HG02870 (cell line): ENCODE data around the gene FIGLA.

Experiments
- ATAC-seq: cut with Tn5 transposase; IDR thresholded peaks from one replicate; pipeline ENCODE4 v1.9.1; 2021; ENCODE audit warnings: mild to moderate bottlenecking, moderate library complexity; ENCODE audit not compliant: unreplicated experiment

Gene FIGLA

DNA sequence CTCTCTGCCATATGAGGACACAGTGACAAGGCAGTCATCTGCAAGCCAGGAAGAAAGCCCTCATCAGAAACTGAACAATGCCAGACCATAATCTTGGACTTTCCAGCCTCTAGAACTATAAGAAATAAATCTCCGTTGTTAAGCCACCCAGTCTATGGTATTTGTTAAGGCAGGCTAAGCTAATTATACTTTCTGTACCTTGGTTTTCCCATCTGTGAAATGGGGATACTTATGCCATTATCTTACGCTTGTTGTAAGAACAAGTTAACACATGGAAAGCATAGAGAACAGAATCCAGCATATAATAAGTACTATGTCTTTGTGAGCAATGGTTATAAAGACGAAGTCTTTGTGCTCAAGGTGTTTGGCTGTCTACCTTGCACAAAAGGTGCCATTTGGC lies 14.2 kb downstream of the FIGLA start:
- no peak for ATAC-seq

DNA sequence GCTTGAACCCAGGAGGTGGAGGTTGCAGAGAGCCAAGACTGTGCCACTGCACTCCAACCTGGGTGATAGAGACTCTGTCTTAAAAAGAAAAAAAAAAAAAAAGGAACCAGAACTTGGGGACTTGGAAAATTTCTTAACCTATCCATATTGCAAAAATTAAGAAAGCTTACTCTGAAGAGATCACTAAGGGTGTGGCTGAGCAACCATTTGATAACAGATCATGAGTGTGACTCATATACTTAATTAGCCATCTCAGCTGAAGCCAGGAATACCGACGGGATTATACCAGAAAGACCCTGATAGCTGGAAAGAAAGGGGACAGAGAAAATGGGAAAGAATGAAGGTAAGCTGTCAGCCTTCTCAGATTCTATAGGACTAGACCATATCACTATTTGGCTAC lies 15.3 kb downstream of the FIGLA start:
- no peak for ATAC-seq

DNA sequence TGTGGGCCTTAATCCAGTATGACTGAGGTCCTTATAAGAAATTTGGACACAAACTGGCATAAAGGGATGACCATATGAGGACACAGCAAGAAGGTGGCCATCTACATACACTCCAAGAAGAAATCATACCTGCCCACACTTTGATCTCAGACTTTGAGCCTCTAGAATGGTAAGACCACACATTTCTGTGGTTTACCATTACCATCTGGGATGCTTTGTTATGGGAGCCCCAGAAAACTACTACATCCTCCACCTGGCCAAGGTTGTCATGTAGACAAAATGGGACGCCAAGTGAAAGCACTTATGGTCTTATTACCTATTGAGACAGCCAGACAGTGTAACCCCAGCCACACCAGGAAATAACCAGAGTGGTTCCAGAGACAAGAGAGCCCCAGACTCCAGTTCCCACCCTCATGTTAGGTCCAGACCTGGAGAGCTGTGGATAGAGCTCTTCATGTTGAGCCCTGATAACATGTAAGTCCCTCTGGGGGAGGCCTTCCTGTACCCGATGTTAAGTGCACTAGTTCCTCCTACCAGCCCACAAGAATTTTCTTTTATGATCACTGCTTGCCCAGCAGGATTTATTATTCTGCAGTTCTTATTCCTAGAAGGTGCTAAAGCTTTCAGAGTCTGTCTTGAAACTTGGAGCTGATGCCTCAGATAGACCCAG lies 17.8 kb downstream of the FIGLA start:
- ATAC-seq, result no peak

DNA sequence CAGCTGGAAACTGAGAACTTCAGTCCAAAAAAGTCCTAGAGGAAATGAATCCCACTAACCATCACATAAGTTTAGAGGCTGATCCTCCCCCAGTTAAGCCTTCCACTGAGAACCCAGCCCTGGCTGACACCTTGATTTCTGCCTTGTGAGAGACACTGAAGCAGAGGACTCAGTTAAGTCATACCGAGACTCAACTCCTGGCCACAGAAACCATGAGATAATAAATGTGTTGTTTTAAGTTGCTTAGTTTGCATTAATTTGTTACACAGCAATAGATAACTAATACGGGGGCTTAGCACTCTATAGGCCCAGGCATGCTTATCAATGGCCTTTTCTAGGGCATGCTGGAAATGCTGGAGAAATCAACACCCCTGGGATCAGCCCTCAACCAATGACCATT lies 19.0 kb downstream of the FIGLA start:
- ATAC-seq, result no peak

DNA sequence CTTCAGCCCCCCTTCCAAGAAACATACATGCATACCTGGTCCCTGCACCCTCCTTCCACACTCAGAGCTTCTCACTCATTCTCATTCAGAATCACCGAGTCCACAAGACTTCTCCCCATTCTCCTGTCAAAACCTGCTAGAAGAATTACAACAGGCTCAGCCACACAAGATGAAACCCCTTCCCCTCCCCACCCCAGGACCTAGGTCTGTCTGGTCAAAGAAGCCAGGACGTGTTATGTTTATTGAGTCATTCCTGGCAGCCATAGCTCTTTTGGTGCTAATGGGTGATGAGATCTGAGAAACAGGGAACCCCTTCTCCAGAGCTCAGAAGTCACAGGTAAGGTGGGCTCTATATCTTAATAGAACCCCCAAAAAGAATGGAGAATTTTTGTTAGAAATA lies 21.0 kb downstream of the FIGLA start:
- no peak for ATAC-seq

DNA sequence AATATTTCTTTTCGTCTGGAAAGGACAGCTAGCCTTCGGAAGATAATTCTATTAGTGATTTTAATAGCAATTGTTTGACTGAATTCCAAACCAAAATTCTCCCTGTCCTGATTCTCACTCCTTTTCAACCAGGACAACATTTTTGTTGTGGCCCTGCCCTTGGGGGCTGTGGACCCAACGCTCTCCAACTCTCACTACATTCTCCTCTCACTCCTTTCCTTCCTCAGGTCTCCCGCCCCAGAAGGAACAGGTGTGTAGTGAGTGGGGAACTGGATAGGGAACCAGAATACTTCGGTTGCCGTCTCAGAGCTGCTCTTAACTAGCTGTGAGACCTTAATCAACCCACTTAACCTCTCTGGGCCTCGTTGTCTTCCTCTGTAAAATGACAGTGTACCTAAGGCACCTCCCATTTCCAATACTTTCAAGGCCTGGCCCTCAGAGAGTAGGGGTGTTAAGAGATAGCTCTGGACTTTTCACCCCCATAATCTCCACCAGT lies 21.8 kb downstream of the FIGLA start:
- no peak for ATAC-seq

DNA sequence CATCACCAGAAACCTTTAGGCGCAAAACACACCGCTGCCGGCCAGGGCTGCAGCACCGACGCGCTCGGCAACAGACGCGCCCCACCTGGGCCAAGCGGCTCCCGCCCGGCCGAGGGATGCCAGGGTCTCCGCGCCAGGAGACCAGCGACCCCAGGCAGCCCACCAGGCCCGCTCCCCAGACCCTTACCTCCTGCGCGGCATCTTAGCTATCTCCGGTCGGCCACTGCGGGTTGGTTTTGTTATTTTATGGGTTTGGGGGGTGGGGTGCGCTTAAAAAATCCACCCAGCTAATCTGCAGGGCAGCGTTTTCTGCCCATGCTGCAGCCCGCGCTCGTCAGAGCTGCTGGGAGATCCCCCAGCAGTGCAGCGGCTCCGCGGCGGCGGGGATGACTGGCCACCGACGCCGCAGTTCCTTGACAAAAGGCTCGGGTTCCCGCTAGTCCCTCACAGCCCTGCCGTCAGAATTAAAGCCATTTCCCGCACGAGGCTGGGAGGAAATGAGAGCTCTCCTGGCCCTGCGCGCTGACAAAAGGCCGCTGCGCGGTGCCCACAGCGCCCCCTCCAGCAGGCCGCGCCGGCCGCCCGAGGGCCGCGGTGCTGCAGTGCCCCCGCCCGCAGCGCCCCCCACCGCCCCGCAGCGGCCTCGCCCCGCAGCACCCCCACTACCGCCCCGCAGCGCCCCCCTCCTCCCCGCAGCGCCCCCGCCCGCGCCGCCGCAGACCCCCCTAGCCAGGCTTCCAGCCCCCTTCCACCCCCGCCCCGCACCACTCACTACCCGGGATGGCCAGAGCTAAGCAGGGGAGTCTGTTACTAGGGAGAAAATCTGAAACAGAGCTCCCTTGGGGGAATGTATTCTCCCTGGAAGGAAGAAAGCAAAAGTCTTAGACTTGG lies 22.5 kb downstream of the FIGLA start, which contains the start of gene ADD2:
ADD2 (minus strand) TSS at position 502 of the 891 bp plus-strand sequence. CDS start 61,792 bp downstream, outside the sequence.
- ATAC-seq, result no peak

DNA sequence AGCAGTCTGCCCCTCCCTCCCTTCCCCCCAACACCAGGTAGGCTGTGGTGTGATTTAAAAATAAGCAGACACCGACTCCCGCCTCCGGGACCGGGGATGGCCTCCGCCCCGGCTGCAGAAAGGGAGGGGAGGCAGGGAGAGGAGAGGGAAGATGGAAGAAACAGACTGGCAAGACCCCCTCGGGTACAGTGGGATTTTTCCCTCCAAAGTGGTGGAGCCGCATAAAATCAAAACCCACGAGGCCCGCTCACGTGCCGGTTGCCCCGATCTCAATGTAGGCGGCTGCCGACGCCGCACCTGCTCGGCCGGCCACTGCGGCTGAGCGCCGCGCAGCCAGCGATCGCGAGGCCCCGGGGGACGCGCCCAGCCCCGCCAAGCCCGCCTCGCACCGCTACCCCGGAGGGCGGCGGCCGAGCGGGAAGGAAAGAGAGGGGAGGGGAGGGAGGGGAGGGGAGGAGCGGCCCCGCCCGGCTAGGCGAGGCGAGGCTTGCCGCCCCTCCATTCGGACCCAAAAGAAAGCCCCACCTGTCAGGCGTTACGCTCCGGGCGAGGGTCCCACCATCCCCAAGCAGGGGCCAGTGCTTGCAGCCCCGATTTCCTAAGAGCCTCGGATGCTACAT lies 23.3 kb downstream of the FIGLA start:
- ATAC-seq, result no peak

DNA sequence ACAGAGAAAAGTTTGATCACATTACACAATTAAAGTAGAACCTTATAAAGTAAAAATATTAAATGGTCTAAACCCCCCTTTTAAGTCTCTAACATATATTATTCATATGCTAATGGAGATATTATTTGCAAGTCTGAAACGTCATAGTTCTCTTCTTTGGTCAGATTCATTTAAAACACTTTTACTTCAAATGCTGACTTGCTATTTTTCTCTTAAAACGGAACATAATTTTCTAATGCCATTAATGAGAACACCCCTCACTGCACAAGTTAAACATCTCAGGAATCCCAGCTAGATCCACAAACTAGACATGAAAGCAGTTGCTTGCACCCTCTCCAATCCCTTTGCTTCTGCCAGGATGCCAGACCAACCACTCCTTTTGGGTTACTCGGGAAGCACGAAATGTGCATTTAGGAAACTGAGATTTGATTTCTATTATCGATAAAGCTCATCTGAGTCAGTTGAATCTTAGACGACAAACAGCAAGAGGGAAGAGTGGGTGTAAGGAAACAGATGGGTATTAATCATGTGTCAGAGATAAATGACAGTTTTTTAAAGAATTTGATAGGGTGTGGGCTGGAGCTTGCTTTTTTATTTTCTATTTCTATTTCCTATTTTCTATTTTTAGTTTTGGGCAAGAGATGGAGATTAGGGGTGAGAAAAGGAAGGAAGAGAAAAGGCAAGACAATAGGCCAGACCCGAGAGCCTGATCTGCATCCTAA lies 23.9 kb downstream of the FIGLA start:
- no peak for ATAC-seq

DNA sequence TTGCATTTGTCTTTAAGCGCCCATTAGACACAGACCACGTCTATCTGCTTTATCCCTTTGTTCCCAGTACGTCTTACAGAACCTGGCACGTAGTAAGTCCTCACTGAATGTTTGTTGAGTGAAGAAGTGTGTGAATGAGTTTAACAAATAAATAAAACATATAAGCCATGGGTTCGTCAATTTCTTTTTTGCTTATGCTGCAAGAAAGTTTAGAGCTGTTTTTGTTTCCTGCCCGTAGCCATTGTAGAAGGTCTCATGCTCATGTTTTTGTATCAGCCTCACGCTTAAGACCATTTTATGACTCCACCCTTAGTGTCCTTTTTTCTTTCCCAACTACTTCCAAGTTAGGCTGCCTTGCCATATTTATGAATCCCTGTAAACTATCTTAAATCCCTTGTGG lies 24.9 kb downstream of the FIGLA start:
- ATAC-seq, result no peak

DNA sequence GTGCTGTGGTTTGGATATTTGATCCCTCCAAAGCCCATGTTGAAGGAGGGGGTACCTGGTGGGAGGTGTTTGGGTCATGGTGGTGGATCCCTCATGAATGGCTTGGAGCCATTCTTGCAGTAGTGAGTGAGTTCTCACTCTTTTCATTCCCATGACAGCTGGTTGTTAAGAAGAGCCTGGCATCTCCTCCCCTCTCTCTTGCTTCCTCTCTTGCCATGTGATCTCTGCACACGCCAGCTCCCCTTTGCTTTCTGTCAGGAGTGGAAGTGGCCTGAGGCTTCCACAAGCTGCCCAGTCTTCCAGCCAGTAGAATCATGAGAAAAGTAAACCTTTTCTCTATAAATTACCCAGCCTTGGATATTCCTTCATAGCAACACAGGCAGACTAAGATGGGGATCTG lies 31.0 kb downstream of the FIGLA start:
- ATAC-seq, result no peak

DNA sequence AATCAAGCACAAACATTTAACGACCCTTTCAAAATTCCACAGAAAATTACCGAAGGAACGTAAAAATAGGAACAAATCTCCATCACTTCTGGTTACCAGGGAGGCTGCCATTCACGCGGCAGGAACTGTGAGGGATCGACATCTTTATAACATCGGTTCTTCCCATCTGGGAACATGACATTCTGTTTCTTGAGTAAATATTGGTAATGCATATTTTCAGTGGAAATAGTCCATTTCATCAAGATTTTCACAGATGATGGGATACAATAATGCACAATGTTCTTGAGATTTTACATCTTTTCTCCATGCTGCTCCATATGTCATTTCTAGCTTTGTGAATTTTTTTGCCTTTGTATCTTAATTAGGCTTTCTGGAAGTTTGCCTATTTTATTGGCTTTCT lies 32.5 kb downstream of the FIGLA start:
- no peak for ATAC-seq

DNA sequence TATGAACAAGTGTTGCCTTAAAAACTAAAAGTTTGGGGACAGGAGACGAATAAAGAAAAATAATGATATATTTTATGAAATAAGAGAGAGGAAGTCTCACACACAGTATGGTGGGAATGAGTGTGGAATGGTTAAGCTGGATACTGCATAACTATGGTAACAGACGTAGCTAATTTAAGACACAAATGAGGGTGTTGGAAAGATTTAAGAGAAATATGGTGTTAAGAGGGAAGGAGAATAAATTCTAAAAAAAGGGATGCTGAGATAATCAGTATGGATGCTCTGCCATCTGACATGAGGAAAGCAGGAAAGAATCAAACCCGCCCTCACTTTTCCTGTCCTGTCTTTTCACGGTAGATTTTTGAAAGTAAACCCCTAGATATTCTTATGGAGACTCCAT lies 33.1 kb downstream of the FIGLA start:
- ATAC-seq, result no peak

DNA sequence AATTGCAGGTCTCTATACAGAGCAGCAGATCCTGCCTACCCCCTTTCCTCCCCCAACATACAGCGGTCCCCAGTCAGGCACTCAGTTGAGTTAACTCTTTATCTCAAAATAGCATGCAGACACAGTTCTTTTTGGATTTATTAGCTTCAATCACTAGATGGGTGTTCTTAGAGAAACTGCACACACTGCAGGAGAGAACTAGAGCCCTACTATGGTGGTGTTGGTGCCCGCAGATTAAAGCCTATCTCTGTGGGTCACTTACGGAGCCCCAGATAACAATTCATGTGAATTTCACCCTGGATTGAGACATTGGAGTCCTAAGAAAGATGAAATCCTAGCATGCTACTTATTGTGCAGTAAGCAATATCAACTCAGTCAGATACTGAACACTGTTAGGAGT lies 34.3 kb downstream of the FIGLA start:
- ATAC-seq, result no peak

DNA sequence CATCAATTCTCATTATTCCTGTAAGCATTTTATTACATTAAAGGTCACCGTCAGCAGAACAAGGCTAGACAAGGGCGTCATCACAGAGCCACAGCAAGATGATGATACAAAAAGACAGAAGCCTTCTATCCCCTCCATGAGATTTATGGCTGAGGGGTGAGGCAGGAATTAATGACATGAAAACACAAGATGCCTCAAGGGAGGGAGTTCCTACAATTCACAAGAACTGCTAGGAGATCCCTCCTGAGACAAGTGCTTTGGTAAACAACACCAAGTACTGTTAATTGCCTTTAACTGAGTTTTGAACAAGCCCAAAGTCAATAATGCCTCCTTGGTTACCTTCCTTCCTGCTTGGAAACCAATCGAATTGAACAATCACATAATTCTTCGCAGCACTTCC lies 36.5 kb downstream of the FIGLA start:
- ATAC-seq, result no peak

DNA sequence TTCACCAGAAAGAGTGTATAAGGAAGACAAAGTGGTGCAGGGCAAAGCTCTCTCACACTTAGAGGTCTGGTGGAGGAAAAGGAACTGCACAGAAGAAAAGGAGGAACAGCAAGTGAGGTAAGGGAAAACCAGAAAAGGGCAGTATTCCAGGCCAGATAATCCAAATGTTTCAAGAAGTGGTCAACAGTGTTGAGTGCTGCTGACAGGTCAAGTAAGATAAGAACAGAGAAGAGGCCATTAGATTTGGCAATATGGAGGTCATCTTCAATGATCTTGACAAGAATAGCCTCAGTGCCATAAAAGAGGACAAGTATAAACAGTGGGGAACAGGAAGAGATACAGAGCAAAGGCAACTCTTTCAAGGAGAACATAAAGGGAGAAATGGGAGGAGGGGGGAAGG lies 37.4 kb downstream of the FIGLA start:
- no peak for ATAC-seq

DNA sequence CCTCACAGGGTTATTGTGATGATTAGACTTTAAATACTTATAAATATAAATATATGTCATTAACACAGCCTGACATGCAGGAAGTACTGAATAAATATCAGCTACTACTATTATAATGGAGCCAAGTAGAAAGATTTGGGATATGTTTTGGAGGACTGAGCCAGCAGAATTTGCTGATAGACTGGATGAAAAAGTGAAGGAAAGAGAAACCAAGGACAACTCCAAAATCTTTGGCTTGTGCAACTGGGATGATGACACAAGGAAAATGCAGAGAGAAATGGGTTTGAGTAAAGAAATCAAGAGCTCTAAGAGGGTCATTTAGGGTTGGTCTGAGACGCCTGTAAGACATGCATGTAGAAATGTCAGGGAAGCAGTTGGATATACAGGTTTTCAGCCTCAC lies 38.0 kb downstream of the FIGLA start:
- ATAC-seq, result no peak

DNA sequence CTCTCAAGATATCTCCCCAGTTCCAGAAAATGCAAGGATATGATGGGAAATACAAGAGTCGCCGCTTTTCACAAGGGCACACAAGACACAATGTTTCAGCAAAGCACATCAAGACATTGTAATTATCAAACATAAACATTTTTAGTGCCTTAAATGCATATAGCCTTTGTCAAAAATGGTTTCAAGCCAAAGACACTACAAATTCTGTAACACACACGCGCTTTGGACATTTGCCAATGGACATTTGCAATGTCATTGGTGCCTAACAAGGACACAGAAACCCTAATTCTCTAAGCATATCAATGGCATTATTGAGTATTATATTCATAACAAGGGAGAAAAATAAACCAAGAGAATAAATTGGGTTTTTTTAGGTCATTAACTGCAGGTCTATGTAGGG lies 38.6 kb downstream of the FIGLA start:
- no peak for ATAC-seq

DNA sequence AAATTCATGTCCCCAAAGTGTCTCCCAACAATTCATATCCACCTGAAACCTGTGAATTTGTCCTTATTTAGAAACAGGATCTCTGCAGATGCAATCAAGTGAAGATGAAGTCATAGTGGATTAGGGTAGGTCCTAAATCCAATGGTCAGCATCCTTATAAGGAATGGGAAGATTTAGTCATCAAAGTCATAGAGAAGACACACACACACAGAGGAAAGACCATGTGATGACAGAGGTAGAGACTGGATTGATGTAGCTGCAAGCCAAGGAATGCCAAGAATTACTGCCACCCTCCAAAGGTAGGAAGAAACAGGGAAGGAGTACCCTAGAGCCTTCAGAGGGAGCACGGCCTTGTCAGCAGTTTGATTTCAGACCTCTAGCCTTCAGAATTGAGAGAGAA lies 40.1 kb downstream of the FIGLA start:
- no peak for ATAC-seq

DNA sequence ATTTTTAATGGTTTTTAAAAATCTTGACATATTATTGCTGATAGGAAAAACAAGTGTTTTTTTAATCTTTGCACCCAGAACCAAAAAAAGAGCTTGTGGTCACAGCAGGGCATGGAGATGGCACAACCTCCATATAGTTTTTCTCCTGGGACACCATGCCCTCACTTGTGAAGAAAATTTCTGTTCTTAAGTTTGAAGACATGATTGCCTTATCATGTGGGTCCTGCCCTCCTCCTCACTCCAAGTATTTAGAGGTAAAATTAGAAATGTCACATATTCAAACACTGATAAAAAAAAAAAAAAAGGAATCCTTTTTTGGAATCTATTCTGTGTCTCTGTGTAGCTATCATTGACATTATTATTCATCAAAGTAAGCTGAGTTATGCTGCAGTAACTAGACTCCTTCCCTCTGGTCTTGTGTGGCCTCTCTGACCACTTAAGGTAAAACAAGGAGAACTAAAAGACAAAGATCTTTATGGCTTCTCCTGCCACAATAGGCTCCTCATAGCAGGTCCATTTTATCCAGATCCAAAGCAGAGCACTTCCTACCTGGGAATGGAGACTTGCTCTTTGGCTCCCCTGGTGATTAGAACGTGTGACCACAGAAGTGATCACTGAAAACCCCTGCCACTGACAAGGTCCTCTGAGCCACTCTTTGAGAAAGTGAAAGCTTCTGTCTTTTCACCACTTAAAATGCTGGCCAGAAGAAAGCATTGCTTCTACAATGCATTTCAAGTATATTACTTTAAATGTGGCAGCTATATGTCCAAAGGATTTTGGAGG lies 42.2 kb downstream of the FIGLA start:
- ATAC-seq, result no peak
